Upper lobe of left lung (tissue), 4 donors: ENCODE measurements around the gene UBE2M.

Experiments used
- POLR2A ChIP-seq, 4 donors: fragments of 450-650 bp; IDR thresholded peaks; one replicate each; pipeline ENCODE4 v1.5.1; 2016 to 2017; ENCODE audit warnings: antibody characterized with exemption in 4 of 4, mild to moderate bottlenecking in 2 of 4
- POLR2AphosphoS5 ChIP-seq, 2 donors: sonication (generic); formaldehyde crosslinking; IDR thresholded peaks; one replicate each; pipeline ENCODE4 v1.5.1; 2017; ENCODE audit warnings: antibody characterized with exemption in 2 of 2

GRCh38 chr19:58522709-58523108 is 35.7 kb downstream of the UBE2M start:
- TF ChIP-seq POLR2AphosphoS5 (IDR thresholded peaks at IDR 0.05) (no peak), POLR2A (IDR thresholded peaks at IDR 0.05) (no peak)
